Measurements from ENCODE around the gene MGAT5.

Gene MGAT5

DNA sequence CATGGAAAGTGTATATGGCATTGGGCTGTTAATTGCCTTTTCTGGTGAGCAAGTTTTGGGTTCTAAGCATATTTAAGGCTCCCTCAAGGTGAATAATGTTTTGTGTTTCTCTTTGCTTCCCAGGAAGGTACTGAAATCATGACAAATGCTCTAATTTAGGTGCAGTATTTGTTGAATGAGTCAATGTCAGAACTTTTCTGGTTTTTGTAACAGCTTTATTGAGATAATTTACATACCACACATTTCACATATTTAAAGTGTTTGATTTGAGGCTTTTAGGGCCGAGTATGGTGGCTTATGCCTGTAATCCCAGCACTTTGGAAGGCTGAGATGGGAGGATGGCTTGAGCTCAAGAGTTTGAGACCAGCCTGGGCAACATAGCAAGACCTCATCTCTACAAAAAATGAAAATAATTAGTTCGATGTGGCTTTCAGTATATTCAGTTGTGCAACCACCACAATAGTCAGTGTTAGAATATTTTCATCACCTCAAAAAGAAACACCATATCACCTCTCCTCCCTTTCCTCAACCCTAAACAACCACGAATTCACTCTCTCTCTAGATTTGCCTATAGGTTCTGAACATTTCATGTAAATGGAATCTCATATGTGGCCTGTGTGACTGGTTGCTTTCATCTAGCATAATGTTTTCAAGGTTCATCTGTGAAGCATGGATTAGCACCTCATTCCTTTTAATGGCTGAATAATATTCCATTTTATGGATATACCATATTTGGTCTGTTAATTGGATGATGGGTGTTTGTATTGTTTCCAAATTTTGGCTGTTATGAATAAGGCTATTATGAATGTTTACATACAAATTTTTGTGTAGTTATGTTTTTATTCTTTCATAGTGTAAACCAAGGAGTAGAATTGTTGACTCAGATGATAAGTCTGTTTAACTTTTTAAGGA, 54.9 kb downstream of the MGAT5 start:
- no peak for DNase-seq

DNA sequence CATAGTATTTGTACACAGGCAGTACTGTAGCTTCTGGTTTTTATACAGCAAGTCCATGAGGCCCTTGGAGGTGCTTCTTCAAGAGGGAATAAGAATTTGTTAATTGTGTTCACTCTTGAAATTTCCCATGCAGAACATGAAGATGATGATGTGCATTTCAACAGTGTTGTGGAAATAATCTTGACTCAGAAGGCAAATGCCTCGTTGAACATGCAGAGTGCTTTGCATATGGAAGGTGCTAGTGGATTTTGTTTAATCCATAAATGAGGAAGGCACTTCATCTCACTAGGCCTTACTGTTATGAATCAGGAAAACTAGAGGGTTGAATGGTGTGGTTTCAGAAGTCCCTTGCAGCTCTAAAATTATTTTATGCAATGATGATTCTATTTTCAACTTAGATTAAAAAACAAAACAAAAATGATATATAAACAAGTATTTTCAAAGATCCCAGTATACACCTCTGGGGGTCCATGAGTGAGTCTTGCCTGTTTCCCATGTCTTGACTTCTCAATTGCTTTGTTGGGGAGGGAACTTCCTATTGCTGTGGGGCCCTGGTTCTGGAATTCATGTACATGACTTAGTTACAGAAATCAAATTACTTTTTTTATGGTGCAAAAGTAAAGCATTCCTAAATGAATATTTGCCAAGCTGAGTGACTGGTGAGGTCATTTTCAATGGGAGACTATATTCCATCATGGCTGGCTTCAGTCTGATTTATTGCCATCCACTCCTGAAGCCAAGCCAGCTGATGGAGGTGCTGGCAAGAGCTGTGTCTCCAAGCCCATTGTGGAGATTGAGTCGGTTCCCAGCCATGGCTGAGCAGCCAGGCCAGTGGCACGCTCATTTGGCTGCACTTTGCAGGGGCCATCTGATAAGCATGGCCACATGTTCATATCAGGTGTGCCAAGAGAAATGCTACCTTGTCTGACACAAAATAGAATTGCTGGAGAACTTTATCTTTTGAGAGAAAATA, 56.5 kb downstream of the MGAT5 start:
- DNase-seq: no peak

DNA sequence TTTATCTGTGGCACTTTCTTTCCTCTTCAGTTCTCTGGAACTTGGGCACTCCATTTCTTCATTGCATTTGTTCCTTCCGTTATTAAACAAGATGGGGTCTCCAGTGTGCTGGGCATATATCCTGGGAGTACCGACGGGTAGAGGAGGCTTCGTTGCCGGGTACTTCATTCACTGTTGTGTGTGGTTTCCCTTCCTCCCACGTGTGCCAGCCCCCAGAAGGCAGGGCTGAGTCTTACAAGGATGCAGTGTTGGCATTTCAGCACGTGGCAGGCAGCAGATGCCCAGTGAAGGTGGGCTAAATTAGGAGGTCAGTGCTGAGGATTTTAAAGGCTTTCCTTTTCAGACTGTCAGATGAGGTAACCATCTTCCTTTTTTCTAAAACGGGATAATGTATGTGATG, 58.6 kb downstream of the MGAT5 start:
- DNase-seq: no peak

DNA sequence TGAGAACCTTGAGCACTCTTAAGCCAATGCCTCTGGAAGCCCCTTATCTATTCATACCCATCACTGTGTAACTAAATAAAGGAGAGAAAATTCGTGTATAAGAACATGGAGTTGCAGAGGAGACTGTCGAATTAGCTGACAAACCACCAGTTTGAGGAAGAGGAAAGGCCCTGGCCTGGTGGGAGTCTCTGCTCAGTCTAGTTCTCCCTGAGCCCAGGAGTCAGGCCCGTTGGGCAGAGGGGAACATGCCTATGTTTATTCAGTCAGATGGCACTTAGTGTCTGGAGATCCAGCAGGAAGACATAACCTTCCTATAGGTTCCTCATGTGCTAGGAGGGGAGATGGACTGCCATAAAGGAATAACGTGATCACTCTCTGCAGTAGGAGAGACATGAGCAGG, 60.3 kb downstream of the MGAT5 start:
- DNase-seq: no peak

DNA sequence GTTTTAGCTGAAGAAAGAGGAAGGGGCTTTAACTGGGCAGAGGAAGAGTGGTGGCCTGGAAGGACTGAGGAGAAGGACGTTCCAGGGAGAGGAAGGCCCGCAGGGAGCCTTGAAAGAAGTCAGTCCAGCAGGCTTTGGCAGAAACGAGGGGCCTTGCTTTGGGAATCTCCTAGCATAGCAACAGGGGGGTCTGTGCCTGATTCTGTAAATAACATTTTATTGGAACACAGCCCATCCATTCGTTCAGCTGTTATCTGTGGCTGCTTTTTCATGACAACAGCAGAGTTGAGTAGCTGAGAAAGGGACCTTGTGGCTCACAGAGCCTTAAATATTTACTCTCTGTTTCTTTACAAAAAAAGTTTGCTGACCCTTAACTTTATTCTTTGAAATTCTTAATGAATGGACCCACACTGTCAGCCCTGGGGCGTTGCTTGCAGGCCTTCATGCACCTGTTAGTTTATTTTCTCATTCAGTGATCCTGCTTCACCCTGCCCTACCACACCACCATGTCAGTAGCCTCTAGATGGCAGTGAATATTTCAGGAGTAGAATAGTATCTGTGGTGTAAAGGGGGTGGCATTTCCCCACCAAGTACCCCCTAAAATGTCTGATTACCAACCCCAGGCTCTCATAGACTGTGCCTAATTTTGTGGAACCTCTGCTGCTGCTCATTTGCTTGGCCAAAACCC, 61.0 kb downstream of the MGAT5 start:
- no peak for DNase-seq

DNA sequence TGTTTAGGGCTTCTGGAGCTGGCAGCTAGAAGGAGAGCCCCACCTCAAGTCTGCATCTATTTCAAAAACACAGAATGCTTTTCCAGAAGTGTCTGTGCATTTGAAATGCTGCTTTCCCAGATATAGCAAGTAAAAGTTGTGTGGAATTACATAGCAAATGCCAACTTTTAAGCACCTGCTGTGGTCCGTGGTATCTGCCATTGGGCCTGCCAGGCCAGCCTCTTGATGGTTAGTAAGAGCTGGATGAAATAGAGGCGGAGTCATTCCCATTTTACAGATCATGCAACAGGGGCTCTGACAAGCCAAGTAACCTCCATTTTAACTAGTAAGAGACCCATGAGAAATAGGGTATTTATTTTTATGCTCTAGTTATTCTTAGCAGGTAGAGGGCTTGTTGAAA, 61.6 kb downstream of the MGAT5 start:
- DNase-seq: no peak

DNA sequence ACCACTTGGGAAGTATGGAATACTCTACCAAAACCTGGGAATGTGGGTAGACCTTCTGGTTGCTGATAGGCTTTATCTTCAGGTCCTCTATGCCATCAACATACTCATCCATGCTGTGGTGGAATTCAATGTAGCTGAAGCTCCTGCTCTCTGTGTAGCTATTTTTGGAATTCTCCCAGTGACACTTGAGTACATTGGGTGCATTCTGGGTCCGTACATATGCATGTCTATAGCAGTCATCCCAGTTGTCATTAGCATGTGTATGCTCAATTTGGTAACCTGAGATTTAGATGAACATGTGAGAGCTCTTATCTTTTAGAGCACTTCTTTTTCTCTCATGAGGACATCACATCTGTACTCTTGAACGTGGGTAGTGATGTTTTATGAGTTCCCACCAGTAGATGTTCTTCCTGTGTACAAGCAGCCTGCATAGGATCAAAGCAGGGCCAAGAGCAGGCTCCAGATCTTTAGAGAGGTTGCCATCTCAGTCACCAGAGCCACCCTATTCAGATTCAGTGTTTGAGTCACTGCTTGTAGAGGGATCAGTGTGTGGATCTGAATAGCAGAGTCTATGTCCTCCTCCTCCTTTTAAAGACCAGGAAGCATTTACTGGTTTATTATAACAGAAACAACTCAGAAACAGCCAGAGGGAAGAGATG, 65.9 kb downstream of the MGAT5 start:
- DNase-seq: no peak

DNA sequence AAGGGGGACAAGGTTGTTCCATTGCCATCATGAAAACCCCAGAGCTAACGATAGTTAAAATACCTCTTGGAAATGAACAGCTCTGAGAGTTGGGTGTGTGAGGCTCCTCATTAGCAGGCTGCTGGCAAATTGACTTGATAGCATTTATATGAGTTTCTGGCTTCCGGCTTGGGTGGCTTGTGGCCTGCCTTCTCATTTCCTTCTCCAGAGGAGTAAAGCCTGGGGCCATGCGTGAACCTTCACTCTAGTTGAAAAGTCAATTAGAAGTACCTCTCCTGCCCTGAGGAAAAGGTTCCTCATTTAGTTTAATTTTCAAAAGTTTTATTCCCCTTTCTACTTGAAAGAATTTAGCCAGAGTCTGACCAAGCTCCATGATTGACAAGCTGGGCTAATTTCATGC, 67.1 kb downstream of the MGAT5 start:
- no peak for DNase-seq

DNA sequence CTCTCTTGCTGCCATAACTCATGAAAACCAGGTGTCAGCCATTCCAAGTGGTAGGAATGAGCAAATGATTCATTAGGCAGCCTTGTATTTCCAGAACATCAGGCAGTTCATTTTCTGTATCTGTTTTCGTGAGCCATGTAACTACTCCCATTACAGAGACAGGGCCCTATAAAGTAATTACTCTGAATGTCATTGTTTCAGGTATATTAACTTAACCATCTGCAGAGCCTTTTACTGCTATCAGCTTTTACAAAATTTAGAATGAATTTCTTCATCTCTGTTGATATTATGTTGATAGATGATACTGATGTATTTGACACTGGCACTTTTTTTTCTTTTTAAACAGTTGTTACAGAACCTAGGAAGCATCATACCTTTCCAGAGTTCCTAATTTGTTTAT, 69.9 kb downstream of the MGAT5 start:
- no peak for DNase-seq

DNA sequence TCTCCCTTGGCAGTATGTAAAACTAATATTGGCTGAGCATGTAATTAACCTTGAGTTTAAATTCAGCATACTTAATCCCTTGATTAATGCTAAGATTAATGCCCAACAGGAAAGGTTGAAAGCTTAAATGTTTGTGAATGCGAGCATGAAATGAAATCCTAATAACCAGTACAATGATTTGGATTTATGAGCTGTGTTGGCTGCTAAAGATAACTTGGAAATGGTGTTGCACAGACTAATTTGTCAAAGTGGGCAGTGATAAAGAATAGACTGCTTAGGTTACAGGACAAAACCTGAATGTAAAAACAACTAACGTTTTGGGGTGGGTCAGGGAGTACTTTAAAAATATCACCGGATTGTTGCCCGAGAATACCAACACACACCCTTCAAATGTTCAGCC, 70.6 kb downstream of the MGAT5 start:
- no peak for DNase-seq

DNA sequence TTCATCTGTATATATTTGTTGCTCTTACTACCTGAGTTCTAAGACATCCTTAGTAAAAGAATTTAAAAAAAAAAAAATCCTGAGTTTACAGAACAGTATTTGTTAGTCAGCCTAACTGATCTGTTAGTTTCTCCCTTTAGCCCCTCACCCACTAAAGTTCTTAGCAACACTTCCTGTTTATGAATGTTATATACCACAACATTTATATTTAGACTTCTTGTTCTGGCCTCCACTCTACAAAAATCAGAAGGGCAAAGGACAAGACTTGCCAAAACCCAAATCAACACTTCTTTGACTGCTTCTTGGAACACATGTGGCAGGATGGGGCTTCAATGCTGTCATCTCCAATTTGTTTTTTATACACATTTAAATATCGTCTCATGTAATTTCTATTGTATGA, 71.1 kb downstream of the MGAT5 start:
- DNase-seq: no peak

DNA sequence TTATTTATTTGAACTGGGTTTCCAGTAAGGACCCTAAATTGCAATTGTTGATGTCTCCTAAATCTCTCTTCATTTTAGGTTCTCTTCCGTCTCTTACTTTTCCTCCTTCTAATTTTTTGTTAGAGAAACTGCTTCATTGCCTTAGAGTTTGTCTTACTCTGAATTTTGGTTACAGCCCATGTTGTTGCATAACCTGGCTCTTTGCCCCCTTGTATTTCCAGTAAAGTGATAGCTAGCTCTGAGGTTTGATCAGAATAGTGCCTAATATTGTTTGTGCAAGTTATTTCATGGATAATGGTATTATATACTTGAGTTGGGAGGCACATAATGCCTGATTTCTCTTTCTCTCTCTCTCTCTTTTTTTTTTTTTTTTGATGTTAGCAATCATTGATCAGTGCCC, 71.8 kb downstream of the MGAT5 start:
- no peak for DNase-seq

DNA sequence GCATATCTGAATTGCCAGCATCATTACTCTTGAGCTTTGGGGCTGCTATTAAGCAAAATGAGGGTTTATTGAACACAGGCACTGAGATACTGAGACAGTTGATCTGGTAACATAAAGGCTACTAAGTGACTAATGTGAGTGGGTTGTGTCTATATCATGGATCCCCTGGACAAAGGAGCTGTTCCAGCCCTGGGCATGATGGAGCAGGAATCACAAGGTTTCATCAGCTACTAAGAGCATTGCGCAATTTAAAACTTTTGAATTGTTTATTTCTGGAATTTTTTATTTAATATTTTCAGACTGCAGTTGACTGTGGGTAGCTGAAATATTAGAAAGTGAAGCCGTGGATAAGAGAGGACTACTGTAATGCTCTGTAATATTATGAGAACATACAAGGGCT, 73.5 kb downstream of the MGAT5 start:
- no peak for DNase-seq

DNA sequence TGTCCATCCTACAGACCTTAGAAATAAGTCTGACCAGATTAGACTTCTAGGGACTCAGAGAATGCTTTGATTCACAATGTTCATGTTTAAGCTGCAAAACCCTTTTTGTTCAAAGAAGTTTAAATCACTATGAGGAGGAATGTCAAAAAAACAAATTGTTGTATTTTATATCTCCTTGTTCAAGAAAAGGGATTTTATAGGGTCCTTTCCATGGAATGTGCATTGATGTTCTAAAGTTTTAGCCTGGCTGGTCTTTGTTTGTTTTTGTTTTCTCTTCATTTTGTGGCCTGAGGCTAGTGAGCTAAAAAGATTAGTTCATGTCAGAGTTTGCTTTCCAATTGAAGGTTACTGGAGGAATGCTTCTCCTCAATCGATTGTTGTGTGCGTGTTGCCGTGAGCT, 77.2 kb downstream of the MGAT5 start:
- no peak for DNase-seq

DNA sequence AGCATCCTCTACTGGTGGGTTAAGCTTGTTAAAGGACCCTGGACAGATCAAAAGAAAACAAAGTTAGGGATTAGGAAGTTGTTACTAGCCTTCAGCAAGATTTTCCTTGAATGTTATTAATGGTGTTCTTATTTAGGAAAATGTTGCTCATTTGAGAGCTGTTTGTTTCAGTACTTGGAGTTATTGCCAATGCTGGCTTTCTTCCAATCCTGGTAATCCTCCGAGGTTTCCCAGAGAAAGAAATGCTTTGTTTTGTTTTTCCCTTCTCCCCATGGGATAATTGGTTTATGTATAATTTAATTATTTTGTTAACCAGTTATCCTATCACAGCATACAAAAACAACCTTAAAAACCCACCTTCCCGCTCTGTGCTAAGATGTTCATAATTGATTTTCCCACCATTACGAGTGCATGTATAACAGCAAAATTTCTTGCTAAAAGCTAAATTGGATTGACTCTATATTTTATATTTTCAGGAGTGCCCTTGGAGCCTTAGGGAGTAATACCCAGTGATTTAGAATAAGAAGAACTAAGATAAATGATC, 79.8 kb downstream of the MGAT5 start:
- DNase-seq: peak; percentile 63

DNA sequence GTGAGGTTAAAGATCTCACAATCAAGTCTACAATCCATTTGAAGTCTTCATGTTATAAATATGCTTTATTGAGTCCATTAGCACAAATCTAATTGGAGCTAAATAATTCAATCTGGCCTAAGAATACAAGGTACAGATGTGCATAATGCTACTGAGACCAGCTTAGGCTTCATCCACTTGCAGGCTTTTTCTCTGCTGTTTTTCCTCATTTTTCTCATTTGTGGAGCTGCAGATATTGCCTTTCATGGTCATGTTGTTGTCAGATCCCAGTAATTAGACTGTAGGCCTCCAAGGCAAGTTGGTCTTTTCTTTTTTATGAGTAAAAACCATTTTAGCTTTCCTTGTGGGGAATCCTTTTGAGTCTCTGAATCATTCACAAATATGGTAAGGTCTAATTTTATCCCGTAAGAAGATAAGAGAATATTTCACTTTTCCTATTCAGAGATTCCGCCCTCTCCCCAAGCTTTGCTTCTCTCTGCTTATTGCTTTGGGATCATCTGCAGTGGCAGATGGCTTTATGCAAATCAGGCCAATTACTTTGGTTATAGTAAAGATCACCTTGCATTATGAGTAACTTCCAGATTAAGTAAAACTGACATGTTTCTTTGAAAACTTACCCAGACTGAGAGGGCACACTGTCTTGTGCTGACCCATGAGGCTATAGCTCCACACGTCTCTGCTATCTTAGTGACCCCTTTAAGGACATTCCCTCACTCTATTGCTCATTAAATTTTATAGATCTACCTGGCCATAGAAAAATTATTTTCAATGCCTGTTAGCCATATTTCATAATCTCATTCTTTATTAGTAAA, 80.9 kb downstream of the MGAT5 start:
- DNase-seq: no peak

DNA sequence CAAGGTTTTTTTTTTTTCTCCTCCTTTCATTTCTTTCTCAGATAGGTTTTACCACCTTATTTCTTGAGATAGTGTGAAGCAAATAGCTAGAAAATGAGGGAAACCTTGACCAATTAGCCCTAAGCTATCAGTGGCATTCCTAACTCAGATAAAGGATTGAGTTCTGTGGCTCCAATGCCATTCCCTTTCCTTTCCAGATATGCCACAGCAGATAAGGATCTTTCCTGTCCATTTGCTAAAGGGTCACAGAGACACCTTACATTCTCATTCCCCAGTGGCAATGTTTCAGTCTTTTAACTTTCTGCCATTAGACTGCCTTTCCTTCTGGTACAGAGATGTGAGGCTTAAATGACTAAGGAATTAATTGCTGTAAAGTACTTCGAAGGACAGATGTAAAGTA, 81.7 kb downstream of the MGAT5 start:
- no peak for DNase-seq

DNA sequence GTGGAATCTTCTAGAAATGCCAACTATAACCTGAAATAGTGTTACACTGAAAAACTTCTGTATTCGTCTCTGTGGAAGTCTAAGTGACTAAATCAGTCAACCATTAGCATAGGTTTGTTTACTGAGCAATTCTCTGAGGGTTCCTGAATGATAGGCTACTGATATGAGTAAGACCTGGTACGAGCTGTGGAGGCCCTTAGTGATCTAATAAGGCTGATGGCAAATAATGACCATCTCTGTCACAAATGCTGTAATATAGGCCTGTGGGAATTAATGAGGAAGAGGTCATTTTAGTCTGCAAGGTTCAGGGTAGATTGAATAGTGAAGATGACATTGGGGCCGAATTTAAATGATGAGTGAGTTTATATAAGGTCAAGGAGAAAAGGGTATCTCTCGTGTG, 82.5 kb downstream of the MGAT5 start:
- DNase-seq: no peak

DNA sequence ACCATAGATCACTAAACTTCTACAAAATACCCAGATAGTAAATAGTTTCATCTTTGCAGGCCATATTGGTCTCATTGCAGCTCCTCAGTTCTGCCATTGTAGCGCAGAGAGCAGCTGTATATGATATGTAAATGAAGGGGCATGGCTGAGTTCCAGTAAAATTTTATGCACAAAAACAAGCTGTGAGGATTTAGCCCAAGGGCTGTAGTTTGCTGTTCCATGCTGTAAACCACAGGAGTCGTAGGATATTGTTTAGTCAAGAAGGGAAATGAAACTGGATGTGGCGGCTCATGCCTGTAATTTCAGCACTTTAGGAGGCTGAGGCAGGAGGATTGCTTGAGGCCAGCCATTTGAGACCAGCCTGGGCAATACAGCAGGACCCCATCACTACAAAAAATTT, 83.0 kb downstream of the MGAT5 start:
- DNase-seq: no peak

DNA sequence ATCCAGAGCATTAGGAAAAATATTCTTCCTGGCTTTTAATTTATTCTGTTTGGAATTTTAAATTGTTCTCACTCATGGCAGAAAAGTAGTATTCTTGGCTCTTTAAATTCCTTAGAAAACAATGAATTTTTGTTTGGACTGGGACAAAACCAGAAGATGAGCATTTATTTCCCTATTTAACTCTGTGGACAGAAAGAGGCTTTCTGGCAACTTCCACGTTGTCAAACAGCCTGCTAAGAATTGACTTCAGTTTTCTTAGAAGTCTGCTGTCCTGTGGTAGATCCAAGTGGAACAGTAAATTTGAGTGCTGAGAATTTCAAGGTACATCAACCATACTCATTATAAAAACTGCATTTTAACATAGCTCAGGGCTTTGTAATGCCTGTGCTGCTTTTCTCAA, 83.8 kb downstream of the MGAT5 start:
- peak; percentile 22 for DNase-seq

DNA sequence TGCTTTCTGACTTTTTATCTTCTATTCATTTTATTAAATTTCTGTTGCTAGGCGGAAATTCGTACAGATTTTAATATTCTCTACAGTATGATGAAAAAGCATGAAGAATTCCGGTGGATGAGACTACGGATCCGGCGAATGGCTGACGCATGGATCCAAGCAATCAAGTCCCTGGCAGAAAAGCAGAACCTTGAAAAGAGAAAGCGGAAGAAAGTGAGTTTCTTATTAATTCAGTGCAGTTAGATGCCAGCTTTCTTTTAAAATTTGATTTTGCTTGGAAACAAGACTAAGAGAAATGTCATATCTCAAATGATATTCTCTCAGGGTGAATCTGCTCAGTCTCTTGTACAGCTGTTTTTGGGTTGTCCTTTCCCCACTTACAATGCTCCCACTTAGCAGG, 84.3 kb downstream of the MGAT5 start:
- no peak for DNase-seq

DNA sequence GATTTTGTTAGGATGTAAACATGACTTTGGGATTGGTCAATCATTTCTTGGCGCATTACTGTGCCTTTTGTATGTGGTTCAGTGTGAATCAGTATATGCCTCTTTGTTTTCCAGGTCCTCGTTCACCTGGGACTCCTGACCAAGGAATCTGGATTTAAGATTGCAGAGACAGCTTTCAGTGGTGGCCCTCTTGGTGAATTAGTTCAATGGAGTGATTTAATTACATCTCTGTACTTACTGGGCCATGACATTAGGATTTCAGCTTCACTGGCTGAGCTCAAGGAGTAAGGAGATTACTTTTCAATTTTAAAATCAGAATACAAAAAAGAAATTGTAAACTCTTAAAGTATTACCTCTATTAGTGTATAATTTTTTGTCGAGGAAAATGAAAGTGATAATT, 87.6 kb downstream of the MGAT5 start:
- no peak for DNase-seq

Data from midbrain (tissue), 1 donor.